Activated T-helper 2 cell treated with anti-CD3 and anti-CD28 coated beads, Interferon-gamma antibody, Interleukin-2, Interleukin-4, amounts not matched to agents 10 μg/mL and 5 μg/mL and 100 μg/mL, durations not matched to agents 14 hours and 24 hours and 36 hours (primary cell): ENCODE data around the gene DNHD1. TPM values are rescaled to one million over a fixed set of nuclear protein-coding genes. Genes with fewer than 3 reads are reported as not detected.

Source experiments
- DNase-seq: peaks from one replicate; pipeline ENCODE4 v3.0.0; 2021; ENCODE audit warnings: low spot score
- H3K27ac Mint-ChIP-seq: one replicate; pipeline ENCODE4 v1.8.0; 2021; ENCODE audit warnings: mixed read lengths
- H3K27me3 Mint-ChIP-seq: one replicate; pipeline ENCODE4 v1.8.0; 2021; ENCODE audit warnings: low read depth, mixed read lengths
- H3K36me3 Mint-ChIP-seq: one replicate; pipeline ENCODE4 v1.8.0; 2021; ENCODE audit warnings: low read depth, mixed read lengths
- H3K4me1 Mint-ChIP-seq: one replicate; pipeline ENCODE4 v1.8.0; 2021; ENCODE audit warnings: low read depth, mixed read lengths
- H3K4me3 Mint-ChIP-seq: one replicate; pipeline ENCODE4 v1.8.0; 2021; ENCODE audit warnings: low read depth, mild to moderate bottlenecking, moderate library complexity, mixed read lengths
- H3K9me3 Mint-ChIP-seq: one replicate; pipeline ENCODE4 v1.8.0; 2021; ENCODE audit warnings: mixed read lengths
- intact Hi-C: fragments of 100-400 bp; cut with micrococcal nuclease; formaldehyde crosslinking; loops from one replicate; pipeline ENCODE4 v1.15.1; 2023
- total RNA-seq: library from RNA; stranded (reverse); gene quantifications from 2 replicates; pipeline ENCODE4 v1.2.3, GENCODE V29; 2022

Gene DNHD1
- total RNA-seq, 1 donor from 2014 or later, result 27.5 TPM

GRCh38 chr11:6616596-6617250, 119.6 kb downstream of the DNHD1 start:
- no peak overlapping the region for H3K4me3 Mint-ChIP-seq
- no peaks in the 10 kb centered on the region for H3K9me3 Mint-ChIP-seq
- peaks cover 6% of the 10 kb centered on the region for H3K4me1 Mint-ChIP-seq
- intact Hi-C loops, result loop anchor here (10.0 kb wide), 2 partner anchors 202 to 382 kb away; partner anchors contain the start of genes APBB1, CNGA4 and FHIP1B
- no peak overlapping the region for H3K27ac Mint-ChIP-seq
- no peaks in the 10 kb centered on the region for H3K27me3 Mint-ChIP-seq
- DNase-seq, result no peak
- H3K36me3 Mint-ChIP-seq, result peaks cover 18% of the 10 kb centered on the region

- Mint-ChIP-seq H3K9me3 (no peaks in the 10 kb centered on the region), H3K27ac (peak overlapping the region; percentile 17), H3K27me3 (no peaks in the 10 kb centered on the region), H3K4me1 (peaks cover 6% of the 10 kb centered on the region), H3K36me3 (peaks cover 18% of the 10 kb centered on the region), H3K4me3 (peak overlapping the region; percentile 28)
- intact Hi-C loops, result loop anchor here (10.0 kb wide), 2 partner anchors 203 to 383 kb away; partner anchors contain the start of genes APBB1, CNGA4 and FHIP1B
- no peak for DNase-seq
Measured at GRCh38 chr11:6617315-6617781, 120.3 kb downstream of the DNHD1 start.

GRCh38 chr11:6618117-6619003, 121.3 kb downstream of the DNHD1 start:
- H3K4me1 Mint-ChIP-seq, result peaks cover 6% of the 10 kb centered on the region
- no peaks in the 10 kb centered on the region for H3K9me3 Mint-ChIP-seq

GRCh38 chr11:6619004-6619745, 122.1 kb downstream of the DNHD1 start, which contains the start of gene TPP1:
TSS of gene TPP1 (minus strand) at chr11:6619422. CDS start at chr11:6619400, 22 bp downstream.
- intact Hi-C loops, result loop anchor here (1.0 to 10.0 kb wide), 4 partner anchors 14 to 384 kb away; partner anchors contain the start of genes APBB1, CNGA4, FHIP1B and MRPL17
- no peak within 1 kb of the TSS for H3K27ac Mint-ChIP-seq

More at GRCh38 chr11:6618117-6619003, 121.3 kb downstream of the DNHD1 start:
- intact Hi-C loops, result loop anchor here (1.0 to 10.0 kb wide), 4 partner anchors 14 to 384 kb away; partner anchors contain the start of genes APBB1, CNGA4, FHIP1B and MRPL17
- Mint-ChIP-seq H3K36me3 (peaks cover 18% of the 10 kb centered on the region), H3K27ac (no peak overlapping the region), H3K4me3 (no peak overlapping the region), H3K27me3 (no peaks in the 10 kb centered on the region)
- DNase-seq, result peak; percentile 50

GRCh38 chr11:6620636-6621035, 123.6 kb downstream of the DNHD1 start:
- H3K4me3 Mint-ChIP-seq, result no peak overlapping the region
- no peaks in the 10 kb centered on the region for H3K9me3 Mint-ChIP-seq
- intact Hi-C loops, result no loop called here
- H3K4me1 Mint-ChIP-seq, result peaks cover 6% of the 10 kb centered on the region
- no peak overlapping the region for H3K27ac Mint-ChIP-seq
- DNase-seq, result no peak
- no peaks in the 10 kb centered on the region for H3K27me3 Mint-ChIP-seq
- H3K36me3 Mint-ChIP-seq, result peaks cover 8% of the 10 kb centered on the region

More at GRCh38 chr11:6619004-6619745, 122.1 kb downstream of the DNHD1 start, which contains the start of gene TPP1:
- no peaks in the 10 kb centered on the region for H3K9me3 Mint-ChIP-seq
- no peak within 1 kb of the TSS for H3K4me3 Mint-ChIP-seq
- DNase-seq, result peak; percentile 87
- H3K4me1 Mint-ChIP-seq, result peaks cover 6% of the 10 kb centered on the region
- peaks cover 18% of the 10 kb centered on the region for H3K36me3 Mint-ChIP-seq
- H3K27me3 Mint-ChIP-seq, result no peaks in the 10 kb centered on the region

Other genes with a start within 250 kb of the DNHD1 start
- gene CCKBR, start 237.4 kb upstream of the DNHD1 start, total RNA-seq, result not detected in 2 replicates
- gene CAVIN3, start 176.8 kb upstream of the DNHD1 start, total RNA-seq, result 83.1 and 84.3 TPM in 2 replicates
- gene SMPD1, start 106.8 kb upstream of the DNHD1 start, total RNA-seq, result 15.4 and 16.0 TPM in 2 replicates
- gene APBB1, start 78.2 kb upstream of the DNHD1 start, total RNA-seq, result 31.0 and 33.0 TPM in 2 replicates
- 0.46 and 0.50 TPM in 2 replicates for gene HPX, start 56.3 kb upstream of the DNHD1 start, total RNA-seq
- 3.6 and 6.8 TPM in 2 replicates for gene TRIM3, start 23.3 kb upstream of the DNHD1 start, total RNA-seq
- gene ARFIP2, start 15.9 kb upstream of the DNHD1 start, total RNA-seq, result 46.8 and 48.6 TPM in 2 replicates
- 42.9 and 43.0 TPM in 2 replicates for gene TIMM10B, start 15.8 kb upstream of the DNHD1 start, total RNA-seq
- 29.4 and 30.1 TPM in 2 replicates for gene RRP8, start 106.3 kb downstream of the DNHD1 start, total RNA-seq
- 99.5 and 105 TPM in 2 replicates for gene ILK, start 106.5 kb downstream of the DNHD1 start, total RNA-seq
- 134 and 142 TPM in 2 replicates for gene TAF10, start 114.9 kb downstream of the DNHD1 start, total RNA-seq
- 36.2 and 39.1 TPM in 2 replicates for gene TPP1, start 122.1 kb downstream of the DNHD1 start, total RNA-seq
- gene DCHS1, start 158.5 kb downstream of the DNHD1 start, total RNA-seq, result 0.51 and 0.57 TPM in 2 replicates
- gene MRPL17, start 186.1 kb downstream of the DNHD1 start, total RNA-seq, result 103 and 108 TPM in 2 replicates